ENCODE results near the gene ASH1L. TPM values are rescaled to one million over a fixed set of nuclear protein-coding genes. Genes with fewer than 3 reads are reported as not detected.

Gene ASH1L
- total and polyA plus RNA-seq, 9 of the 15 experiments (the other 6 are each of a cell fraction or from before 2014, with no cell fraction given): 2.0 to 23.3 (median 14.6) TPM

DNA sequence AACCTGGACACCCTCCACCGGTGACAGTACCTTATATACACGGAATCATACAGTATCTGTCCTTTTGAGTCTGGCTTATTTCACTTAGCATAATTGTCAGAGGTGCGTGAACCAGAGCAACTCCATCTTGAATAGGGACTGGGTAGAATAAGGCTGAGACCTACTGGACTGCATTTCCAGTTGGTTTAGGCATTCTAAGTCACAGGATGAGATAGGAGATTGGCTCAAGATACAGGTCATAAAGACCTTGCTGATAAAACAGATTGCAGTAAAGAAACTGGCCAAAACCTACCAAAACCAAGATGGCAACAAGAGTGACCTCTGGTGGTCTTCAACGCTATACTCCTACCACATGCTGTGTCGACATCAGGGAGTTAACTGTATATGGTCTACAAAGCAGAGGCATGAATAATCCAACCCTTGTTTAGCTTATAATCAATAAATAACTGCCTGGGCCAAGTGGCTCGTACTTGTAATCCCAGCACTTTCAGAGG is 255.3 kb downstream of the ASH1L start (continued):
- no peak for TF ChIP-seq MCM3 (IDR thresholded peaks at IDR 0.05)
- TF ChIP-seq CEBPG (CRISPR knock-in tag; IDR thresholded peaks at IDR 0.05): peak; percentile 13; the same call in 1 of the 2 replicates
- peak in 1 of 2 experiments; percentile 23; a peak in 1 of 4 replicates for TF ChIP-seq CEBPG (tag; conservative IDR thresholded peaks at IDR 0.05 in 1 of 2, IDR thresholded peaks at IDR 0.05 in 1 of 2)
- no peak for TF ChIP-seq SIN3A (IDR thresholded peaks at IDR 0.05; ENCODE audit: borderline replicate concordance in 2 of 2, control insufficient read depth in 1 of 2, low read depth in 2 of 2, low read length in 2 of 2)
- TF ChIP-seq SRF (CRISPR knock-in tag; IDR thresholded peaks at IDR 0.05): peak in 1 of 2 experiments; percentile 80; a peak in 2 of 4 replicates
- no peak for TF ChIP-seq TCF3 (CRISPR knock-in tag; IDR thresholded peaks at IDR 0.05)
- peak; percentile 94 for TF ChIP-seq OTX1 (CRISPR knock-in tag; IDR thresholded peaks at IDR 0.05)
- TF ChIP-seq ZNF354B (CRISPR knock-in tag; IDR thresholded peaks at IDR 0.05): peak; percentile 91
- peak; percentile 81; the same call in 1 of the 2 replicates for TF ChIP-seq ZFPM2 (CRISPR knock-in tag; IDR thresholded peaks at IDR 0.05)
- TF ChIP-seq THRB (CRISPR knock-in tag; conservative IDR thresholded peaks at IDR 0.05): peak; percentile 84
- 0 out of 2 replicates have a peak, but pooled peaks have one; percentile 20 for TF ChIP-seq MAFG (tag; conservative IDR thresholded peaks at IDR 0.05)
- peak; percentile 90 for TF ChIP-seq ZNF589 (CRISPR knock-in tag; IDR thresholded peaks at IDR 0.05; ENCODE audit: low read depth)
- TF ChIP-seq ZNF174 (CRISPR knock-in tag; IDR thresholded peaks at IDR 0.05): peak; percentile 88; the same call in 1 of the 2 replicates
- no peak for TF ChIP-seq ZMIZ1 (IDR thresholded peaks at IDR 0.05; ENCODE audit: low read depth in 2 of 2, low read length in 2 of 2)
- no peak for TF ChIP-seq PML (IDR thresholded peaks at IDR 0.05; ENCODE audit: low read length)
- TF ChIP-seq, protein P1, sequence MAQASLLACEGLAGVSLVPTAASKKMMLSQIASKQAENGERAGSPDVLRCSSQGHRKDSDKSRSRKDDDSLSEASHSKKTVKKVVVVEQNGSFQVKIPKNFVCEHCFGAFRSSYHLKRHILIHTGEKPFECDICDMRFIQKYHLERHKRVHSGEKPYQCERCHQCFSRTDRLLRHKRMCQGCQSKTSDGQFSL (CRISPR knock-in tag; IDR thresholded peaks at IDR 0.05): no peak
- TF ChIP-seq, protein P1 (tag; IDR thresholded peaks at IDR 0.05): peak in 1 of 2 experiments; percentile 95; a peak in 2 of 4 replicates
- TF ChIP-seq, protein P2, sequence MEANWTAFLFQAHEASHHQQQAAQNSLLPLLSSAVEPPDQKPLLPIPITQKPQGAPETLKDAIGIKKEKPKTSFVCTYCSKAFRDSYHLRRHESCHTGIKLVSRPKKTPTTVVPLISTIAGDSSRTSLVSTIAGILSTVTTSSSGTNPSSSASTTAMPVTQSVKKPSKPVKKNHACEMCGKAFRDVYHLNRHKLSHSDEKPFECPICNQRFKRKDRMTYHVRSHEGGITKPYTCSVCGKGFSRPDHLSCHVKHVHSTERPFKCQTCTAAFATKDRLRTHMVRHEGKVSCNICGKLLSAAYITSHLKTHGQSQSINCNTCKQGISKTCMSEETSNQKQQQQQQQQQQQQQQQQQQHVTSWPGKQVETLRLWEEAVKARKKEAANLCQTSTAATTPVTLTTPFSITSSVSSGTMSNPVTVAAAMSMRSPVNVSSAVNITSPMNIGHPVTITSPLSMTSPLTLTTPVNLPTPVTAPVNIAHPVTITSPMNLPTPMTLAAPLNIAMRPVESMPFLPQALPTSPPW (CRISPR knock-in tag; IDR thresholded peaks at IDR 0.05): peak; percentile 47
- TF ChIP-seq ZNF41 (CRISPR knock-in tag; conservative IDR thresholded peaks at IDR 0.05): peak; percentile 96
- TF ChIP-seq ERF (CRISPR knock-in tag; IDR thresholded peaks at IDR 0.05): peak; percentile 98
